Subcutaneous abdominal adipose tissue (tissue), 5 donors: ENCODE data around the gene PLCD3.

Experiments
- H3K27ac ChIP-seq: one replicate; pipeline ENCODE4 v1.7.0; 2013; ENCODE audit warnings: low read depth, mild to moderate bottlenecking, inconsistent platforms, low read length, moderate library complexity
- H3K27me3 ChIP-seq, 5 donors: one replicate each; pipeline ENCODE4 v1.7.0; 2013; ENCODE audit warnings: low read length in 5 of 5, inconsistent platforms in 1 of 5; ENCODE audit not compliant: control insufficient read depth in 5 of 5, insufficient read depth in 4 of 5
- H3K36me3 ChIP-seq, 5 donors: one replicate each; pipeline ENCODE4 v1.7.0; 2013; ENCODE audit warnings: low read length in 5 of 5; ENCODE audit not compliant: control insufficient read depth in 5 of 5, insufficient read depth in 5 of 5
- H3K4me1 ChIP-seq, 5 donors: one replicate each; pipeline ENCODE4 v1.7.0; 2013; ENCODE audit warnings: low read length in 5 of 5, mild to moderate bottlenecking in 3 of 5, moderate library complexity in 1 of 5; ENCODE audit not compliant: control insufficient read depth in 5 of 5, insufficient read depth in 5 of 5
- H3K4me3 ChIP-seq, 5 donors: one replicate each; pipeline ENCODE4 v1.7.0; 2013; ENCODE audit warnings: low read length in 5 of 5, low read depth in 1 of 5
- H3K9ac ChIP-seq, 5 donors: one replicate each; pipeline ENCODE4 v1.7.0; 2013; ENCODE audit warnings: low read length in 5 of 5, mild to moderate bottlenecking in 4 of 5, moderate library complexity in 3 of 5
- H3K9me3 ChIP-seq, 5 donors: one replicate each; pipeline ENCODE4 v1.7.0; 2013; ENCODE audit warnings: low read length in 5 of 5; ENCODE audit not compliant: control insufficient read depth in 5 of 5
- donor health status: healthy.
- donor health status: healthy.
- donor health status: healthy.
- donor health status: healthy.
- donor health status: healthy.

The PLCD3 gene

GRCh38 chr17:45144199-45145034 lies 12.1 kb upstream of the PLCD3 start:
- Histone ChIP-seq H3K36me3 (peaks cover 0 to 6% (median 0%) of the 10 kb centered on the region in 5 donors), H3K27ac (peak overlapping the region; percentile 97), H3K27me3 (peaks cover 0 to 3% (median 0%) of the 10 kb centered on the region in 5 donors), H3K9me3 (no peaks in the 10 kb centered on the region), H3K9ac (peak overlapping the region in 4 of 5 donors; percentile 68 to 86 (median 79)), H3K4me3 (peak overlapping the region; percentile 44 to 61 (median 57)), H3K4me1 (peaks cover 12 to 55% (median 49%) of the 10 kb centered on the region in 5 donors)

DNA sequence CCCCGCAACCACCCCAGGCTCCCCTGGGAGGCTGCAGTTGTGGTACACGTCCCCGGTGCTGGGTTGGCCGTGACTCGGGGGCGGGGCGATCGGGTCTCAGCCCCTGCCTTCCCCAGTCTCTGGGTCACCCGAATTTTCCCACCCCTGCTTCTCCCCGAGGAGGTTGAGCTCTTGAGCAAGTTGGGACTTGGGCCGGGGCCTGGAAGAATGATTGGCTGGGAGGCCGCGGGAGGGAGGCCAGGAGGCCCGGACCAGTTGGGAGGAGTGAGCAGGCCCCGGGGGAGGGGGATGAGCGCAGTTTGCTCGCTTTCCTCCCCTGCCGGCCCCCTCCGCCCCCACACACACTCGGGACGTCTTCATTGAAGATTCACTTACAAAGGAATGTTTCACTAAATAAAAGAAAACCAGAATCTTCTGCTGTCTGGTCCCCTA lies 11.5 kb upstream of the PLCD3 start:
- Histone ChIP-seq H3K27me3 (peaks cover 0 to 3% (median 0%) of the 10 kb centered on the region in 5 donors), H3K9ac (peak overlapping the region; percentile 56 to 86 (median 74))

DNA sequence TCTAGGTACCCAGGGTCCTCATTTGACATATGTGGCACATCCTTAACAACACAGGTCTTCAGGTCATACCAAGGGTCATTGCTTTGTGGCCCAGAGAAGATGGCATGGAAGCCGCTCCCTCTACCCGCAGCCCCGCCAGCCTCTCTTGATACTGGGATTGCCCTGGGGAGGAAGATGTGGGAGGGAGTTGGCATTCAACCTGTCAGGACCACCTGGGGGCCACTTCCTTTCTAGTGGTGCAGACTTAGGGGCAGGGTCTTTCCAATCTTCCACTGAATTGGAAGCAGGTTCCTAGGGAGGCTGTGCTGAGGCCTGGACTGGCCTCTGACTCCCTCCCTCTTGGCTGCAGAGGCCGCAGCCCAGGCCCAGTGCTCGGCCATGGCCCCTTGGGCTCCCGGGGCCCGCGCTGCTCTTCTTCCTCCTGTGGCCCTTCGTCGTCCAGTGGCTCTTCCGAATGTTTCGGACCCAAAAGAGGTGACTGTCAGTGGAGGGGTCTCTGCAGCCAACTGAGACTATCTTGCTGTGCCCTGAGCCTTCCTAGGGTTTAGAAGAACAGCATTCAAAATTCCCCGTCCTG lies 10.9 kb upstream of the PLCD3 start:
- Histone ChIP-seq H3K9me3 (no peaks in the 10 kb centered on the region), H3K27me3 (peaks cover 0 to 2% (median 0%) of the 10 kb centered on the region in 5 donors), H3K4me1 (peaks cover 8 to 44% (median 42%) of the 10 kb centered on the region in 5 donors), H3K27ac (peak overlapping the region; percentile 97), H3K9ac (peak overlapping the region in 4 of 5 donors; percentile 56 to 86 (median 76)), H3K36me3 (peaks cover 0 to 8% (median 0%) of the 10 kb centered on the region in 5 donors), H3K4me3 (peak overlapping the region in 3 of 5 donors; percentile 57 to 61 (median 59))

More for the DNA sequence above, 11.5 kb upstream of the PLCD3 start:
- H3K4me1 ChIP-seq = peaks cover 12 to 48% (median 43%) of the 10 kb centered on the region in 5 donors
- peaks cover 0 to 8% (median 0%) of the 10 kb centered on the region in 5 donors for H3K36me3 ChIP-seq
- no peaks in the 10 kb centered on the region for H3K9me3 ChIP-seq
- peak overlapping the region; percentile 97 for H3K27ac ChIP-seq
- peak overlapping the region; percentile 44 to 61 (median 57) for H3K4me3 ChIP-seq

- H3K4me3 ChIP-seq = no peak overlapping the region
- H3K9me3 ChIP-seq = no peaks in the 10 kb centered on the region
- H3K36me3 ChIP-seq = peaks cover 0 to 8% (median 0%) of the 10 kb centered on the region in 5 donors
- no peaks in the 10 kb centered on the region for H3K27me3 ChIP-seq
- H3K9ac ChIP-seq = no peak overlapping the region
- H3K4me1 ChIP-seq = peaks cover 7 to 45% (median 43%) of the 10 kb centered on the region in 5 donors
- no peak overlapping the region for H3K27ac ChIP-seq
Observed at GRCh38 chr17:45139533-45139920, 7.2 kb upstream of the PLCD3 start.

DNA sequence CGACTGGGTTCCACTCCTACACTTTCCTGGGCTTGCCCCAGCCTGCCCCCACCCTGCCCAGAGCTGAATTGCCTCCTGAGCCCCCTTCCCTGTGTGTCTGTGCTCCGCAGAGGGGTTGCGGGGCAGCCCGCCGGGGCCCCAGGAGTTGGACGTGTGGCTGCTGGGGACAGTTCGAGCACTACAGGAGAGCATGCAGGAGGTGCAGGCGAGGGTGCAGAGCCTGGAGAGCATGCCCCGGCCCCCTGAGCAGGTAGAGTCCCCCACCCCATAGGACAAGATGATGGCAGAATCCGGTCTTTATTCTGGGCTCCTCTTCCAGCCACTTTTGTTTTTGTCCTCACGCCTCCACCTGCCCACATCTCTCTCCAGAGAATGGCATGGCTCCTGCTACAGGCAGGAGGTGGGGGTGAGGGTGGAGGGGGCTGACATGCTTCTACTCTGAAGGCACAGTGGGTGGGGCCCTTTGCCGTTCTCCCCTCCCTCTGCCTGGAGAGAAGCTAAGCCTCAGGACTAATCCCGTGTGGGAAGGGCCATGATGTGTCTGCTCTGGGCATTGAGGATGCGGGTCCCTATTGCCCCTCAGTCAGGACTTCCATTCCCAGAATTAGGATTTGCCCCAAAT lies 6.7 kb upstream of the PLCD3 start:
- Histone ChIP-seq H3K9me3 (no peaks in the 10 kb centered on the region), H3K9ac (no peak overlapping the region), H3K36me3 (peaks cover 0 to 8% (median 0%) of the 10 kb centered on the region in 5 donors)

GRCh38 chr17:45137561-45138305 lies 5.4 kb upstream of the PLCD3 start:
- Histone ChIP-seq H3K36me3 (peaks cover 0 to 8% (median 0%) of the 10 kb centered on the region in 5 donors), H3K27me3 (no peaks in the 10 kb centered on the region), H3K4me1 (peaks cover 5 to 38% (median 34%) of the 10 kb centered on the region in 5 donors), H3K4me3 (no peak overlapping the region), H3K9ac (peak overlapping the region in 2 of 5 donors; percentile 2 to 4), H3K27ac (no peak overlapping the region), H3K9me3 (no peaks in the 10 kb centered on the region)

More for the DNA sequence above, 6.7 kb upstream of the PLCD3 start:
- no peak overlapping the region for H3K27ac ChIP-seq
- H3K4me3 ChIP-seq = no peak overlapping the region
- no peaks in the 10 kb centered on the region for H3K27me3 ChIP-seq
- H3K4me1 ChIP-seq = peaks cover 7 to 41% (median 39%) of the 10 kb centered on the region in 5 donors

- no peaks in the 10 kb centered on the region for H3K27me3 ChIP-seq
- peaks cover 0 to 8% (median 0%) of the 10 kb centered on the region in 5 donors for H3K36me3 ChIP-seq
- no peaks in the 10 kb centered on the region for H3K9me3 ChIP-seq
- no peak overlapping the region for H3K27ac ChIP-seq
- H3K4me3 ChIP-seq = peak overlapping the region in 2 of 5 donors; percentile 81 to 83
- H3K9ac ChIP-seq = peak overlapping the region in 2 of 5 donors; percentile 2 to 63
- H3K4me1 ChIP-seq = peaks cover 5 to 40% (median 37%) of the 10 kb centered on the region in 5 donors
Observed at GRCh38 chr17:45136846-45137560, 4.7 kb upstream of the PLCD3 start.

- H3K4me3 ChIP-seq = peak overlapping the region; percentile 52 to 85 (median 81)
- H3K27ac ChIP-seq = peak overlapping the region; percentile 78
- H3K4me1 ChIP-seq = peaks cover 5 to 48% (median 46%) of the 10 kb centered on the region in 5 donors
- no peaks in the 10 kb centered on the region for H3K27me3 ChIP-seq
- peaks cover 0 to 8% (median 0%) of the 10 kb centered on the region in 5 donors for H3K36me3 ChIP-seq
- peak overlapping the region in 4 of 5 donors; percentile 62 to 90 (median 71) for H3K9ac ChIP-seq
- no peaks in the 10 kb centered on the region for H3K9me3 ChIP-seq
Observed at GRCh38 chr17:45135978-45136791, 3.9 kb upstream of the PLCD3 start.
